WTC11 (cell line): Measurements from ENCODE around the gene SLC19A1. TPM values are rescaled to one million over a fixed set of nuclear protein-coding genes. Genes with fewer than 3 reads are reported as not detected.

Source experiments
- ATAC-seq: fragments of 200-7000 bp; cut with Tn5 transposase; 2 replicates; pipeline ENCODE4 v1.10.0; 2021; ENCODE audit warnings: mild to moderate bottlenecking, moderate library complexity
- CTCF ChIA-PET: fragments of 300-600 bp; sonication (Branson Sonifier 250); formaldehyde crosslinking; loops from one replicate; lab custom pipeline; 2021; ENCODE audit warnings: antibody characterized with exemption; lab: Charles Lee
- POLR2A ChIA-PET: fragments of 350-600 bp; sonication (Branson Sonifier 250); formaldehyde crosslinking; loops from one replicate; lab custom pipeline; 2021; ENCODE audit warnings: antibody characterized with exemption; lab: Charles Lee
- DNase-seq: peaks from one replicate; pipeline ENCODE4 v3.0.0; 2021; ENCODE audit warnings: low spot score
- H3K27ac Mint-ChIP-seq: 2 replicates; pipeline ENCODE4 v1.8.0; 2021; ENCODE audit warnings: mixed read lengths
- H3K27me3 Mint-ChIP-seq: 2 replicates; pipeline ENCODE4 v1.8.0; 2021; ENCODE audit warnings: low read depth, mild to moderate bottlenecking, moderate library complexity, mixed read lengths
- H3K36me3 Mint-ChIP-seq: 2 replicates; pipeline ENCODE4 v1.8.0; 2021; ENCODE audit warnings: mixed read lengths
- H3K4me1 Mint-ChIP-seq: 2 replicates; pipeline ENCODE4 v1.8.0; 2022; ENCODE audit warnings: mixed read lengths
- H3K4me3 Mint-ChIP-seq: 2 replicates; pipeline ENCODE4 v1.8.0; 2021; ENCODE audit warnings: mild to moderate bottlenecking, moderate library complexity, mixed read lengths
- H3K9me3 Mint-ChIP-seq: 2 replicates; pipeline ENCODE4 v1.8.0; 2021; ENCODE audit warnings: mixed read lengths
- CDX4 ChIP-seq: fragments of 250-450 bp; sonication (Bioruptor Pico); IDR thresholded peaks from 2 replicates; pipeline ENCODE4 v1.9.0; 2021; ENCODE audit warnings: moderate library complexity, mild to moderate bottlenecking, inconsistent platforms, borderline replicate concordance
- GTF2I ChIP-seq: fragments of 250-450 bp; sonication (Bioruptor Pico); conservative IDR thresholded peaks from 2 replicates; pipeline ENCODE4 v1.4.0; 2021; ENCODE audit warnings: mild to moderate bottlenecking
- HMGXB4 ChIP-seq: sonication (generic); formaldehyde crosslinking; IDR thresholded peaks from 2 replicates; pipeline ENCODE4 v1.8.1; 2023; ENCODE audit warnings: mild to moderate bottlenecking, moderate library complexity, missing genetic modification reagents
- JUN ChIP-seq: sonication (generic); formaldehyde crosslinking; IDR thresholded peaks from 2 replicates; pipeline ENCODE4 v1.8.0; 2023; ENCODE audit warnings: mild to moderate bottlenecking, missing genetic modification reagents
- MYBL2 ChIP-seq: sonication (generic); formaldehyde crosslinking; IDR thresholded peaks from 2 replicates; pipeline ENCODE4 v1.8.1; 2023; ENCODE audit warnings: mild to moderate bottlenecking, moderate library complexity, missing genetic modification reagents
- NR2C2 ChIP-seq: sonication (generic); formaldehyde crosslinking; IDR thresholded peaks from 2 replicates; pipeline ENCODE4 v1.8.0; 2022; ENCODE audit warnings: mild to moderate bottlenecking, missing genetic modification reagents
- PRRX2 ChIP-seq: fragments of 250-450 bp; sonication (Bioruptor Pico); IDR thresholded peaks from 2 replicates; pipeline ENCODE4 v1.8.0; 2021; ENCODE audit warnings: mild to moderate bottlenecking
- STAT6 ChIP-seq: sonication (generic); formaldehyde crosslinking; conservative IDR thresholded peaks from 2 replicates; pipeline ENCODE4 v1.8.1; 2023; ENCODE audit warnings: mild to moderate bottlenecking, low read depth, missing genetic modification reagents, moderate library complexity
- ZNF138 ChIP-seq: sonication (generic); formaldehyde crosslinking; conservative IDR thresholded peaks from 2 replicates; pipeline ENCODE4 v1.8.1; 2022; ENCODE audit warnings: mild to moderate bottlenecking, moderate library complexity, missing genetic modification reagents
- ZNF263 ChIP-seq: sonication (generic); formaldehyde crosslinking; IDR thresholded peaks from 2 replicates; pipeline ENCODE4 v1.8.1; 2022; ENCODE audit warnings: low read depth, mild to moderate bottlenecking, moderate library complexity, missing genetic modification reagents
- ZNF396 ChIP-seq: fragments of 250-450 bp; sonication (Bioruptor Pico); IDR thresholded peaks from 2 replicates; pipeline ENCODE4 v1.8.0; 2021; ENCODE audit warnings: mild to moderate bottlenecking, moderate library complexity, borderline replicate concordance
- total RNA-seq: library from RNA; stranded (reverse); gene quantifications from 3 replicates; pipeline ENCODE4 v1.2.3, GENCODE V29; 2021
- TF ChIP-seq, protein P1 (sequence below): sonication (generic); formaldehyde crosslinking; IDR thresholded peaks from 2 replicates; pipeline ENCODE4 v1.8.1; 2022; ENCODE audit warnings: mild to moderate bottlenecking, missing genetic modification reagents, moderate library complexity, borderline replicate concordance
- TF ChIP-seq, protein P2 (sequence below): fragments of 250-450 bp; sonication (Bioruptor Pico); conservative IDR thresholded peaks from 2 replicates; pipeline ENCODE4 v1.9.0; 2021; ENCODE audit warnings: mild to moderate bottlenecking
- TF ChIP-seq, protein P3 (sequence below): sonication (generic); formaldehyde crosslinking; IDR thresholded peaks from 2 replicates; pipeline ENCODE4 v1.8.0; 2022; ENCODE audit warnings: mild to moderate bottlenecking, missing genetic modification reagents
- TF ChIP-seq, protein P4 (sequence below): sonication (generic); formaldehyde crosslinking; IDR thresholded peaks from 2 replicates; pipeline ENCODE4 v1.8.1; 2023; ENCODE audit warnings: mild to moderate bottlenecking, missing genetic modification reagents, borderline replicate concordance
- TF ChIP-seq, protein P5 (sequence below): sonication (generic); formaldehyde crosslinking; IDR thresholded peaks from 2 replicates; pipeline ENCODE4 v1.8.1; 2023; ENCODE audit warnings: mild to moderate bottlenecking, missing genetic modification reagents

SLC19A1 gene
- total RNA-seq, 1 experiment from 2014 or later, result 29.8 TPM

DNA sequence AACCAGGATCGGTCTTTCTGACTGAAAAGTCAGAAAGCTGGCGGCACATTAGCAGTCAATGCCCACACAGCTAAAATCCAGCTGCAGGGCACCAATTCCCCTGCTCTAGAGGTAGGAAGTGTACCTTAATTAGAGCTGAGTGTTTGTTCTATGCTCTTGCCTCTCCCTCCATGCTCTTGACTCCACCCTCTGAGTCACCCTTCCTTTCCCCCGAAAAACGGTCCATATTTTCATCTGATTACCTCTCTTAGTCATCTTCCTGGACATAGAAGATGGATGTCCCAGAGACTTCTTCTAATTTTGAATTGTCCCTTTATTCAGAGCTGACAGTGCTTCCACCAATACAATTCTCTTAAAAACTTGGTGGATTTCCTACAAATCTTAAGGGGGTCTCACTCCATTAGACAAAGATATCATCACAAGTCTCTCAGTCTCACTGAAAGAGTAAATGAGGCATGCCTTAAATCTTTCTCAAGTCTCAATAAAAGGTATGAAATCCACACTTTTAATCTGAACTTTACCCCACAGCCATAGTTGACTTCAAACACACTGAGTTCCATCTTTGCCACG lies 44.1 kb upstream of the SLC19A1 start:
- POLR2A ChIA-PET, result no interaction called here
- TF ChIP-seq NR2C2 (no peak), PRRX2 (no peak), JUN (no peak), ZNF396 (no peak), HMGXB4 (CRISPR knock-in tag) (no peak), ZNF138 (CRISPR knock-in tag) (no peak), CDX4 (CRISPR knock-in tag) (no peak), MYBL2 (CRISPR knock-in tag) (no peak), GTF2I (CRISPR knock-in tag) (no peak), STAT6 (CRISPR knock-in tag) (no peak), ZNF263 (CRISPR knock-in tag) (no peak)
- TF ChIP-seq, protein P1, sequence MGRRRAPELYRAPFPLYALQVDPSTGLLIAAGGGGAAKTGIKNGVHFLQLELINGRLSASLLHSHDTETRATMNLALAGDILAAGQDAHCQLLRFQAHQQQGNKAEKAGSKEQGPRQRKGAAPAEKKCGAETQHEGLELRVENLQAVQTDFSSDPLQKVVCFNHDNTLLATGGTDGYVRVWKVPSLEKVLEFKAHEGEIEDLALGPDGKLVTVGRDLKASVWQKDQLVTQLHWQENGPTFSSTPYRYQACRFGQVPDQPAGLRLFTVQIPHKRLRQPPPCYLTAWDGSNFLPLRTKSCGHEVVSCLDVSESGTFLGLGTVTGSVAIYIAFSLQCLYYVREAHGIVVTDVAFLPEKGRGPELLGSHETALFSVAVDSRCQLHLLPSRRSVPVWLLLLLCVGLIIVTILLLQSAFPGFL (CRISPR knock-in tag), result no peak
- TF ChIP-seq, protein P2, sequence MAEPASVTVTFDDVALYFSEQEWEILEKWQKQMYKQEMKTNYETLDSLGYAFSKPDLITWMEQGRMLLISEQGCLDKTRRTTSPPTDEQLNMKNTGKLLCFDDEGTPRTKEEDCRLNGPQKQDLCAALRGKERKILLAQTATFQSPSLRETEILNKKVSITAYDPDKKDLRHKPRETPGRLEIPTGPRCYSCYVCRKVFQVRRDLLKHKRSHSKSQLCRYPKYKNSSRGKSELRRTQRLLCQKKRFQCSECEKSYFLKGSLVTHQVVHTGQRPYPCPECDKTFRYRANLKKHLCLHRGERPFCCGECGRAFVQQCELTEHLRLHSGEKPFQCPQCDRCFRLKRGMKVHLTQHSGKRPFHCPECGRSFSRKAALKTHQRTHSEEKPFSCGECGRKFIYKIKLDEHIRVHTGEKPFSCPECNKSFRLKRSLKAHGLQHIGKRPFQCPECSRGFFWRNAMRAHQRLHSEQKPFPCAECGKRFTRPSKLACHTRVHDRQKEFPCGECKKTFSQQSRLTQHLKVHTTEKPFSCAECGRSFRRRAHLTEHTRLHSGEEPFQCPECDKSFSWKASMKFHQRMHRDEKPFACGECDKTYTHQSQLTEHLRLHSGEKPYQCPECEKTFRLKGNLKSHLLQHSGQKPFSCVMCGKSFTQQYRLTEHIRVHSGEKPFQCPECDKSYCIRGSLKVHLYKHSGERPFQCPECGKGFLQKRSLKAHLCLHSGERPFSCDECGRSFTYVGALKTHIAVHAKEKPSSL (CRISPR knock-in tag), result no peak
- TF ChIP-seq, protein P3, sequence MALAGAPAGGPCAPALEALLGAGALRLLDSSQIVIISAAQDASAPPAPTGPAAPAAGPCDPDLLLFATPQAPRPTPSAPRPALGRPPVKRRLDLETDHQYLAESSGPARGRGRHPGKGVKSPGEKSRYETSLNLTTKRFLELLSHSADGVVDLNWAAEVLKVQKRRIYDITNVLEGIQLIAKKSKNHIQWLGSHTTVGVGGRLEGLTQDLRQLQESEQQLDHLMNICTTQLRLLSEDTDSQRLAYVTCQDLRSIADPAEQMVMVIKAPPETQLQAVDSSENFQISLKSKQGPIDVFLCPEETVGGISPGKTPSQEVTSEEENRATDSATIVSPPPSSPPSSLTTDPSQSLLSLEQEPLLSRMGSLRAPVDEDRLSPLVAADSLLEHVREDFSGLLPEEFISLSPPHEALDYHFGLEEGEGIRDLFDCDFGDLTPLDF (CRISPR knock-in tag), result no peak
- TF ChIP-seq, protein P4, sequence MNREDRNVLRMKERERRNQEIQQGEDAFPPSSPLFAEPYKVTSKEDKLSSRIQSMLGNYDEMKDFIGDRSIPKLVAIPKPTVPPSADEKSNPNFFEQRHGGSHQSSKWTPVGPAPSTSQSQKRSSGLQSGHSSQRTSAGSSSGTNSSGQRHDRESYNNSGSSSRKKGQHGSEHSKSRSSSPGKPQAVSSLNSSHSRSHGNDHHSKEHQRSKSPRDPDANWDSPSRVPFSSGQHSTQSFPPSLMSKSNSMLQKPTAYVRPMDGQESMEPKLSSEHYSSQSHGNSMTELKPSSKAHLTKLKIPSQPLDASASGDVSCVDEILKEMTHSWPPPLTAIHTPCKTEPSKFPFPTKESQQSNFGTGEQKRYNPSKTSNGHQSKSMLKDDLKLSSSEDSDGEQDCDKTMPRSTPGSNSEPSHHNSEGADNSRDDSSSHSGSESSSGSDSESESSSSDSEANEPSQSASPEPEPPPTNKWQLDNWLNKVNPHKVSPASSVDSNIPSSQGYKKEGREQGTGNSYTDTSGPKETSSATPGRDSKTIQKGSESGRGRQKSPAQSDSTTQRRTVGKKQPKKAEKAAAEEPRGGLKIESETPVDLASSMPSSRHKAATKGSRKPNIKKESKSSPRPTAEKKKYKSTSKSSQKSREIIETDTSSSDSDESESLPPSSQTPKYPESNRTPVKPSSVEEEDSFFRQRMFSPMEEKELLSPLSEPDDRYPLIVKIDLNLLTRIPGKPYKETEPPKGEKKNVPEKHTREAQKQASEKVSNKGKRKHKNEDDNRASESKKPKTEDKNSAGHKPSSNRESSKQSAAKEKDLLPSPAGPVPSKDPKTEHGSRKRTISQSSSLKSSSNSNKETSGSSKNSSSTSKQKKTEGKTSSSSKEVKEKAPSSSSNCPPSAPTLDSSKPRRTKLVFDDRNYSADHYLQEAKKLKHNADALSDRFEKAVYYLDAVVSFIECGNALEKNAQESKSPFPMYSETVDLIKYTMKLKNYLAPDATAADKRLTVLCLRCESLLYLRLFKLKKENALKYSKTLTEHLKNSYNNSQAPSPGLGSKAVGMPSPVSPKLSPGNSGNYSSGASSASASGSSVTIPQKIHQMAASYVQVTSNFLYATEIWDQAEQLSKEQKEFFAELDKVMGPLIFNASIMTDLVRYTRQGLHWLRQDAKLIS (CRISPR knock-in tag), result no peak
- TF ChIP-seq, protein P5, sequence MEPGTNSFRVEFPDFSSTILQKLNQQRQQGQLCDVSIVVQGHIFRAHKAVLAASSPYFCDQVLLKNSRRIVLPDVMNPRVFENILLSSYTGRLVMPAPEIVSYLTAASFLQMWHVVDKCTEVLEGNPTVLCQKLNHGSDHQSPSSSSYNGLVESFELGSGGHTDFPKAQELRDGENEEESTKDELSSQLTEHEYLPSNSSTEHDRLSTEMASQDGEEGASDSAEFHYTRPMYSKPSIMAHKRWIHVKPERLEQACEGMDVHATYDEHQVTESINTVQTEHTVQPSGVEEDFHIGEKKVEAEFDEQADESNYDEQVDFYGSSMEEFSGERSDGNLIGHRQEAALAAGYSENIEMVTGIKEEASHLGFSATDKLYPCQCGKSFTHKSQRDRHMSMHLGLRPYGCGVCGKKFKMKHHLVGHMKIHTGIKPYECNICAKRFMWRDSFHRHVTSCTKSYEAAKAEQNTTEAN, result no peak
- Mint-ChIP-seq H3K27ac (no peak overlapping the region), H3K9me3 (peaks cover 70% of the 10 kb centered on the region), H3K27me3 (peaks cover 64% of the 10 kb centered on the region), H3K4me1 (no peaks in the 10 kb centered on the region), H3K4me3 (no peak overlapping the region), H3K36me3 (peaks cover 44% of the 10 kb centered on the region)
- CTCF ChIA-PET, result no interaction called here
- no peak for ATAC-seq
- DNase-seq, result no peak
